ENCODE measurements around the gene RFESD.

The RFESD gene

GRCh38 chr5:95646569-95647431 is at the start of gene RFESD:
RFESD (plus strand) TSS chr5:95646777; CDS start chr5:95652272, 5,495 bp downstream.
- DNase-seq: peak; percentile 94 to 98
- peak within 1 kb of the TSS; percentile 85 to 88 for H3K4me3 Mint-ChIP-seq
- H3K9me3 Mint-ChIP-seq: no peaks in the 10 kb centered on the region
- H3K27me3 Mint-ChIP-seq: no peaks in the 10 kb centered on the region
- H3K4me1 Mint-ChIP-seq: peaks cover 32% of the 10 kb centered on the region
- H3K27ac Mint-ChIP-seq: peak within 1 kb of the TSS; percentile 90 to 95
- ATAC-seq: peak; percentile 97

- H3K4me3 Mint-ChIP-seq: no peak overlapping the region
- H3K27me3 Mint-ChIP-seq: no peaks in the 10 kb centered on the region
- no peak for ATAC-seq
- no peaks in the 10 kb centered on the region for H3K9me3 Mint-ChIP-seq
- no peaks in the 10 kb centered on the region for H3K4me1 Mint-ChIP-seq
- DNase-seq: no peak
- peak overlapping the region; percentile 8 to 50 for H3K27ac Mint-ChIP-seq
Observed at GRCh38 chr5:95599252-95599651, 47.3 kb upstream of the RFESD start.

- H3K4me3 Mint-ChIP-seq: no peak overlapping the region
- no peaks in the 10 kb centered on the region for H3K9me3 Mint-ChIP-seq
- ATAC-seq (no peak), DNase-seq (no peak)
- H3K4me1 Mint-ChIP-seq: no peaks in the 10 kb centered on the region
- H3K27ac Mint-ChIP-seq: no peak overlapping the region
- no peaks in the 10 kb centered on the region for H3K27me3 Mint-ChIP-seq
Observed at GRCh38 chr5:95600557-95600956, 46.0 kb upstream of the RFESD start.

GRCh38 chr5:95605786-95606185 is 40.8 kb upstream of the RFESD start:
- Mint-ChIP-seq H3K27ac (no peak overlapping the region), H3K4me1 (no peaks in the 10 kb centered on the region), H3K4me3 (no peak overlapping the region), H3K9me3 (no peaks in the 10 kb centered on the region), H3K27me3 (no peaks in the 10 kb centered on the region)
- ATAC-seq (no peak), DNase-seq (no peak)

GRCh38 chr5:95606419-95606818 is 40.2 kb upstream of the RFESD start:
- ATAC-seq: no peak
- H3K9me3 Mint-ChIP-seq: no peaks in the 10 kb centered on the region
- DNase-seq: no peak
- H3K27me3 Mint-ChIP-seq: no peaks in the 10 kb centered on the region
- no peak overlapping the region for H3K4me3 Mint-ChIP-seq
- no peak overlapping the region for H3K27ac Mint-ChIP-seq
- H3K4me1 Mint-ChIP-seq: no peaks in the 10 kb centered on the region

- no peak overlapping the region for H3K27ac Mint-ChIP-seq
- DNase-seq: no peak
- no peaks in the 10 kb centered on the region for H3K27me3 Mint-ChIP-seq
- peaks cover 8 to 19% of the 10 kb centered on the region in 2 donors for H3K9me3 Mint-ChIP-seq
- peaks cover 20% of the 10 kb centered on the region for H3K4me1 Mint-ChIP-seq
- no peak overlapping the region for H3K4me3 Mint-ChIP-seq
- no peak for ATAC-seq
Observed at GRCh38 chr5:95609711-95610110, 36.9 kb upstream of the RFESD start.

GRCh38 chr5:95610546-95610945 is 36.0 kb upstream of the RFESD start:
- Mint-ChIP-seq H3K4me3 (no peak overlapping the region), H3K27me3 (no peaks in the 10 kb centered on the region), H3K9me3 (peaks cover 8 to 19% of the 10 kb centered on the region in 2 donors), H3K4me1 (peaks cover 28% of the 10 kb centered on the region), H3K27ac (no peak overlapping the region)
- DNase-seq: no peak
- no peak for ATAC-seq

- ATAC-seq (no peak), DNase-seq (no peak)
- H3K9me3 Mint-ChIP-seq: peaks cover 8 to 19% of the 10 kb centered on the region in 2 donors
- H3K4me1 Mint-ChIP-seq: peaks cover 32% of the 10 kb centered on the region
- H3K27me3 Mint-ChIP-seq: no peaks in the 10 kb centered on the region
- H3K27ac Mint-ChIP-seq: no peak overlapping the region
- no peak overlapping the region for H3K4me3 Mint-ChIP-seq
Observed at GRCh38 chr5:95611396-95611795, 35.2 kb upstream of the RFESD start.

- H3K4me3 Mint-ChIP-seq: no peak overlapping the region
- H3K9me3 Mint-ChIP-seq: peaks cover 8 to 19% of the 10 kb centered on the region in 2 donors
- ATAC-seq: no peak
- no peaks in the 10 kb centered on the region for H3K27me3 Mint-ChIP-seq
- DNase-seq: no peak
- H3K4me1 Mint-ChIP-seq: peaks cover 44% of the 10 kb centered on the region
- no peak overlapping the region for H3K27ac Mint-ChIP-seq
Observed at GRCh38 chr5:95613514-95613913, 33.1 kb upstream of the RFESD start.

GRCh38 chr5:95615164-95615467 is 31.5 kb upstream of the RFESD start:
- no peak for ATAC-seq
- H3K9me3 Mint-ChIP-seq: peaks cover 8 to 19% of the 10 kb centered on the region in 2 donors

GRCh38 chr5:95617057-95617456 is 29.5 kb upstream of the RFESD start:
- Mint-ChIP-seq H3K4me1 (peaks cover 63% of the 10 kb centered on the region), H3K27me3 (no peaks in the 10 kb centered on the region), H3K9me3 (peaks cover 8 to 19% of the 10 kb centered on the region in 2 donors), H3K4me3 (no peak overlapping the region), H3K27ac (no peak overlapping the region)
- DNase-seq: no peak
- no peak for ATAC-seq

More at GRCh38 chr5:95615164-95615467, 31.5 kb upstream of the RFESD start:
- peaks cover 56% of the 10 kb centered on the region for H3K4me1 Mint-ChIP-seq
- DNase-seq: no peak
- H3K27me3 Mint-ChIP-seq: no peaks in the 10 kb centered on the region
- no peak overlapping the region for H3K27ac Mint-ChIP-seq
- no peak overlapping the region for H3K4me3 Mint-ChIP-seq

GRCh38 chr5:95619096-95619495 is 27.5 kb upstream of the RFESD start:
- Mint-ChIP-seq H3K4me1 (peaks cover 52% of the 10 kb centered on the region), H3K27ac (no peak overlapping the region), H3K4me3 (peak overlapping the region; percentile 76 to 84), H3K9me3 (peaks cover under 1 to 2% of the 10 kb centered on the region in 2 donors), H3K27me3 (no peaks in the 10 kb centered on the region)
- DNase-seq (no peak), ATAC-seq (no peak)

- Mint-ChIP-seq H3K4me1 (peaks cover 50% of the 10 kb centered on the region), H3K9me3 (no peaks in the 10 kb centered on the region), H3K27me3 (no peaks in the 10 kb centered on the region), H3K27ac (peak overlapping the region in 1 of 2 donors; percentile 84), H3K4me3 (peak overlapping the region; percentile 76 to 84)
- DNase-seq (no peak), ATAC-seq (no peak)
Observed at GRCh38 chr5:95619514-95620029, 27.0 kb upstream of the RFESD start.

- peaks cover 43% of the 10 kb centered on the region for H3K4me1 Mint-ChIP-seq
- no peaks in the 10 kb centered on the region for H3K27me3 Mint-ChIP-seq
- no peaks in the 10 kb centered on the region for H3K9me3 Mint-ChIP-seq
- peak; percentile 87 for ATAC-seq
- DNase-seq: peak; percentile 74 to 79
- peak within 1 kb of the TSS; percentile 10 to 84 for H3K27ac Mint-ChIP-seq
- H3K4me3 Mint-ChIP-seq: peak within 1 kb of the TSS; percentile 76 to 84
Observed at GRCh38 chr5:95620030-95620869, 26.3 kb upstream of the RFESD start, which contains the start of gene GPR150. GPR150 (plus strand) TSS chr5:95620087; CDS start chr5:95620276, 189 bp downstream.

GRCh38 chr5:95620870-95621838 is 25.4 kb upstream of the RFESD start:
- Mint-ChIP-seq H3K27me3 (no peaks in the 10 kb centered on the region), H3K27ac (peak overlapping the region in 1 of 2 donors; percentile 89), H3K4me1 (peaks cover 37% of the 10 kb centered on the region), H3K4me3 (peak overlapping the region; percentile 74 to 82), H3K9me3 (no peaks in the 10 kb centered on the region)
- peak; percentile 70 for ATAC-seq
- peak; percentile 61 to 65 for DNase-seq
